HG02763 (cell line): Measurements from ENCODE around the gene FOXB2.
"Not testable (repeated sequence)": the region's sequence is repeated elsewhere in the genome, so short reads cannot be mapped to it uniquely, and the experiment has no call there.

Experiments used
- ATAC-seq: cut with Tn5 transposase; IDR thresholded peaks from one replicate; pipeline ENCODE4 v1.9.1; 2021; ENCODE audit warnings: mild to moderate bottlenecking, moderate library complexity; ENCODE audit not compliant: unreplicated experiment

Gene FOXB2

GRCh38 chr9:77060681-77061080 lies 41.2 kb downstream of the FOXB2 start:
- ATAC-seq: not testable (repeated sequence)

- no peak for ATAC-seq
Measured at GRCh38 chr9:77063645-77064285, 44.3 kb downstream of the FOXB2 start.

- no peak for ATAC-seq
Measured at GRCh38 chr9:77066388-77066787, 46.9 kb downstream of the FOXB2 start.
